HepG2 (cell line): ENCODE results near the gene UNC50.

Experiments used
- CTCF ChIP-seq: sonication (generic); formaldehyde crosslinking; IDR thresholded peaks from 2 replicates; pipeline ENCODE4 v1.5.0; 2020; ENCODE audit warnings: mild to moderate bottlenecking, missing genetic modification reagents, moderate library complexity
- POLR2AphosphoS5 ChIP-seq: IDR thresholded peaks from 2 replicates; pipeline ENCODE4 v1.6.1; 2012; ENCODE audit warnings: low read depth, low read length
- SRF ChIP-seq: IDR thresholded peaks from 2 replicates; pipeline ENCODE4 v1.6.1; 2011; ENCODE audit warnings: mild to moderate bottlenecking, low read depth, low read length, moderate library complexity
- TCF12 ChIP-seq, 2 experiments: fragments of 450-650 bp in 1 of 2; sonication (generic) in 1 of 2; formaldehyde crosslinking in 1 of 2; IDR thresholded peaks; 2 replicates each; pipeline versions ENCODE4 v1.6.1 to v1.8.0; 2017 to 2022; ENCODE audit warnings: antibody characterized with exemption in 1 of 2, mild to moderate bottlenecking in 1 of 2, missing genetic modification reagents in 1 of 2, moderate library complexity in 1 of 2
- YY1 ChIP-seq: IDR thresholded peaks from 2 replicates; pipeline ENCODE4 v1.6.1; 2011; ENCODE audit warnings: low read length, low read depth, moderate library complexity, mild to moderate bottlenecking; ENCODE audit not compliant: insufficient read depth, insufficient replicate concordance

- TF ChIP-seq POLR2AphosphoS5, result 0 out of 2 replicates have a peak, but pooled peaks have one; percentile 16
- no peak for TF ChIP-seq SRF
- no peak for TF ChIP-seq TCF12 (IDR thresholded peaks at IDR 0.05)
- no peak for TF ChIP-seq TCF12 (CRISPR knock-in tag; IDR thresholded peaks at IDR 0.05)
- TF ChIP-seq CTCF (CRISPR knock-in tag), result no peak
- no peak for TF ChIP-seq YY1
Measured at GRCh38 chr2:98615481-98615880, 7.1 kb downstream of the UNC50 start.
